WTC11 (cell line): ENCODE measurements around the gene PLEKHF1. TPM values are rescaled to one million over a fixed set of nuclear protein-coding genes. Genes with fewer than 3 reads are reported as not detected.

Source experiments
- ATAC-seq: fragments of 200-7000 bp; cut with Tn5 transposase; 2 replicates; pipeline ENCODE4 v1.10.0; 2021; ENCODE audit warnings: mild to moderate bottlenecking, moderate library complexity
- CTCF ChIA-PET: fragments of 300-600 bp; sonication (Branson Sonifier 250); formaldehyde crosslinking; loops from one replicate; lab custom pipeline; 2021; ENCODE audit warnings: antibody characterized with exemption; lab: Charles Lee
- POLR2A ChIA-PET: fragments of 350-600 bp; sonication (Branson Sonifier 250); formaldehyde crosslinking; loops from one replicate; lab custom pipeline; 2021; ENCODE audit warnings: antibody characterized with exemption; lab: Charles Lee
- DNase-seq: peaks from one replicate; pipeline ENCODE4 v3.0.0; 2021; ENCODE audit warnings: low spot score
- H3K27ac Mint-ChIP-seq: 2 replicates; pipeline ENCODE4 v1.8.0; 2021; ENCODE audit warnings: mixed read lengths
- H3K27me3 Mint-ChIP-seq: 2 replicates; pipeline ENCODE4 v1.8.0; 2021; ENCODE audit warnings: low read depth, mild to moderate bottlenecking, moderate library complexity, mixed read lengths
- H3K36me3 Mint-ChIP-seq: 2 replicates; pipeline ENCODE4 v1.8.0; 2021; ENCODE audit warnings: mixed read lengths
- H3K4me1 Mint-ChIP-seq: 2 replicates; pipeline ENCODE4 v1.8.0; 2022; ENCODE audit warnings: mixed read lengths
- H3K4me3 Mint-ChIP-seq: 2 replicates; pipeline ENCODE4 v1.8.0; 2021; ENCODE audit warnings: mild to moderate bottlenecking, moderate library complexity, mixed read lengths
- H3K9me3 Mint-ChIP-seq: 2 replicates; pipeline ENCODE4 v1.8.0; 2021; ENCODE audit warnings: mixed read lengths
- FOXJ3 ChIP-seq: sonication (generic); formaldehyde crosslinking; IDR thresholded peaks from 2 replicates; pipeline ENCODE4 v1.9.0; 2021; ENCODE audit warnings: missing genetic modification reagents, mild to moderate bottlenecking, borderline replicate concordance
- MXD4 ChIP-seq: fragments of 250-450 bp; sonication (Bioruptor Pico); IDR thresholded peaks from 2 replicates; pipeline ENCODE4 v1.8.0; 2021; ENCODE audit warnings: mild to moderate bottlenecking, moderate library complexity, borderline replicate concordance
- NFATC4 ChIP-seq: fragments of 250-450 bp; sonication (Bioruptor Pico); IDR thresholded peaks from 2 replicates; pipeline ENCODE4 v1.9.0; 2021; ENCODE audit warnings: mild to moderate bottlenecking
- OVOL2 ChIP-seq: fragments of 250-450 bp; sonication (Bioruptor Pico); IDR thresholded peaks from 2 replicates; pipeline ENCODE4 v1.9.0; 2021; ENCODE audit warnings: mild to moderate bottlenecking, borderline replicate concordance
- RELA ChIP-seq: sonication (generic); formaldehyde crosslinking; IDR thresholded peaks from 2 replicates; pipeline ENCODE4 v1.8.1; 2022; ENCODE audit warnings: missing genetic modification reagents, mild to moderate bottlenecking, borderline replicate concordance
- TP53 ChIP-seq: sonication (generic); formaldehyde crosslinking; IDR thresholded peaks from 2 replicates; pipeline ENCODE4 v1.8.1; 2023; ENCODE audit warnings: mild to moderate bottlenecking, missing genetic modification reagents
- total RNA-seq: library from RNA; stranded (reverse); gene quantifications from 3 replicates; pipeline ENCODE4 v1.2.3, GENCODE V29; 2021
- TF ChIP-seq, protein P1 (sequence below): sonication (generic); formaldehyde crosslinking; IDR thresholded peaks from 2 replicates; pipeline ENCODE4 v1.8.1; 2022; ENCODE audit warnings: low read depth, mild to moderate bottlenecking, moderate library complexity, missing genetic modification reagents, borderline replicate concordance
- TF ChIP-seq, protein P2 (sequence below): fragments of 250-450 bp; sonication (Bioruptor Pico); IDR thresholded peaks from 2 replicates; pipeline ENCODE4 v2.1.2; 2022; ENCODE audit warnings: mild to moderate bottlenecking, moderate library complexity
- TF ChIP-seq, protein P3 (sequence below): fragments of 250-450 bp; sonication (Bioruptor Pico); IDR thresholded peaks from 2 replicates; pipeline ENCODE4 v1.8.0; 2021; ENCODE audit warnings: mild to moderate bottlenecking
- TF ChIP-seq, protein P4 (sequence below): sonication (generic); formaldehyde crosslinking; IDR thresholded peaks from 2 replicates; pipeline ENCODE4 v1.8.1; 2022; ENCODE audit warnings: low read depth, missing genetic modification reagents, borderline replicate concordance
- TF ChIP-seq, protein P5 (sequence below): fragments of 250-450 bp; sonication (Bioruptor Pico); IDR thresholded peaks from 2 replicates; pipeline ENCODE4 v1.9.0; 2021; ENCODE audit warnings: mild to moderate bottlenecking
- TF ChIP-seq, protein P6 (sequence below): sonication (generic); formaldehyde crosslinking; IDR thresholded peaks from 2 replicates; pipeline ENCODE4 v1.8.0; 2023; ENCODE audit warnings: missing genetic modification reagents
- TF ChIP-seq, protein P7 (sequence below): sonication (generic); formaldehyde crosslinking; IDR thresholded peaks from 2 replicates; pipeline ENCODE4 v1.8.0; 2023; ENCODE audit warnings: mild to moderate bottlenecking, missing genetic modification reagents
- TF ChIP-seq, protein P8 (sequence below): sonication (generic); formaldehyde crosslinking; conservative IDR thresholded peaks from 2 replicates; pipeline ENCODE4 v1.8.1; 2023; ENCODE audit warnings: mild to moderate bottlenecking, low read depth, missing genetic modification reagents, moderate library complexity

PLEKHF1 gene
- total RNA-seq, 1 experiment from 2014 or later: 17.9 TPM

DNA sequence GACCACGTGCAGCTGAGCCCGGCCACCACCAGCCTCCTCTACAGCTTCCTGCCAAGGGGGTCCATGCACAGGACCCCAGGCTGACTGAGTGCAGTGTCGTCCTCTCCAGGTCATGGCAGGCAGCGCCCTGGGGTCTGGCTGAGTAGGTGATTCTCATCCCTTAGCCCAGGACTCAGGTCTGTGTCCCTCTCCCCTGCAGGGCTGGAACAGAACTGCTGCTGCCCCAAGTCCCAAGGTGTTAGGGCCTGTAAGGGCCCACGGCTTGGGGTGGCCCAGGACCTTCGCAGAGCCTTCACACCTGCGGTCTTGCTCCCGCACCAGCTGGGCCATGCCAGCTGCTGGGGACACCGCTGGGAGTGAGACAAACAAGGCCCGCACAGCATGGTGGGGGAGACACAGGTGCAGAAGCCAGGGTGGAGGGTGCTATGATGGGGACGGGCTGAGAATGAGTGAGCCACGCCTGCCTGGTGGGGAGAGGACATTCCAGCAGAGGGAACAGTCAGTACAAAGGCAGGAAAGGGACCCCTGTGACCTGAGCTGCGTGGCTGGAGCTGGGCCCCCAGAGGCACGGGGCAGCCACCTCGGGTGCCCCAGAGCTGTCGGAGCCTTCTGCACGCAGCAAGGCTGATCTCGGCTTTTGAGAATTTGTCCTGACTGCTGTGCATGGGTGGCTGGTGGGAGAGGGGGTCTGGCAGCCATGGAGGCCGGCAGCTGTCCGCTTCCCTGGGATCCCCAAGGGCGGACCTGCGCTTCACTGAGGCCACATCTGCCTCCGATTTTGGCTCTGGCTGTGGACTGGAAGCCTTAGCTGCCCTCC lies 11.9 kb downstream of the PLEKHF1 start:
- Mint-ChIP-seq H3K27ac (peak overlapping the region; percentile 63; the same call in 1 of the 2 replicates), H3K9me3 (no peaks in the 10 kb centered on the region), H3K27me3 (no peaks in the 10 kb centered on the region), H3K4me1 (no peaks in the 10 kb centered on the region), H3K4me3 (no peak overlapping the region), H3K36me3 (no peaks in the 10 kb centered on the region; the same call in 1 of the 2 replicates)
- ChIA-PET POLR2A (no interaction called here), CTCF (interaction anchor here (0.7 to 2.0 kb wide), 5 partner anchors 8 to 83 kb away, joined by 3 to 14 read pairs (median 3); partner anchors contain the start of gene PLEKHF1)
- ATAC-seq (peak; percentile 80), DNase-seq (no peak)
- TF ChIP-seq, protein P1, sequence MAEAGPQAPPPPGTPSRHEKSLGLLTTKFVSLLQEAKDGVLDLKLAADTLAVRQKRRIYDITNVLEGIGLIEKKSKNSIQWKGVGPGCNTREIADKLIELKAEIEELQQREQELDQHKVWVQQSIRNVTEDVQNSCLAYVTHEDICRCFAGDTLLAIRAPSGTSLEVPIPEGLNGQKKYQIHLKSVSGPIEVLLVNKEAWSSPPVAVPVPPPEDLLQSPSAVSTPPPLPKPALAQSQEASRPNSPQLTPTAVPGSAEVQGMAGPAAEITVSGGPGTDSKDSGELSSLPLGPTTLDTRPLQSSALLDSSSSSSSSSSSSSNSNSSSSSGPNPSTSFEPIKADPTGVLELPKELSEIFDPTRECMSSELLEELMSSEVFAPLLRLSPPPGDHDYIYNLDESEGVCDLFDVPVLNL (CRISPR knock-in tag): no peak
- TF ChIP-seq, protein P2, sequence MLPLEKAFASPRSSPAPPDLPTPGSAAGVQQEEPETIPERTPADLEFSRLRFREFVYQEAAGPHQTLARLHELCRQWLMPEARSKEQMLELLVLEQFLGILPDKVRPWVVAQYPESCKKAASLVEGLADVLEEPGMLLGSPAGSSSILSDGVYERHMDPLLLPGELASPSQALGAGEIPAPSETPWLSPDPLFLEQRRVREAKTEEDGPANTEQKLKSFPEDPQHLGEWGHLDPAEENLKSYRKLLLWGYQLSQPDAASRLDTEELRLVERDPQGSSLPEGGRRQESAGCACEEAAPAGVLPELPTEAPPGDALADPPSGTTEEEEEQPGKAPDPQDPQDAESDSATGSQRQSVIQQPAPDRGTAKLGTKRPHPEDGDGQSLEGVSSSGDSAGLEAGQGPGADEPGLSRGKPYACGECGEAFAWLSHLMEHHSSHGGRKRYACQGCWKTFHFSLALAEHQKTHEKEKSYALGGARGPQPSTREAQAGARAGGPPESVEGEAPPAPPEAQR (CRISPR knock-in tag): no peak

DNA sequence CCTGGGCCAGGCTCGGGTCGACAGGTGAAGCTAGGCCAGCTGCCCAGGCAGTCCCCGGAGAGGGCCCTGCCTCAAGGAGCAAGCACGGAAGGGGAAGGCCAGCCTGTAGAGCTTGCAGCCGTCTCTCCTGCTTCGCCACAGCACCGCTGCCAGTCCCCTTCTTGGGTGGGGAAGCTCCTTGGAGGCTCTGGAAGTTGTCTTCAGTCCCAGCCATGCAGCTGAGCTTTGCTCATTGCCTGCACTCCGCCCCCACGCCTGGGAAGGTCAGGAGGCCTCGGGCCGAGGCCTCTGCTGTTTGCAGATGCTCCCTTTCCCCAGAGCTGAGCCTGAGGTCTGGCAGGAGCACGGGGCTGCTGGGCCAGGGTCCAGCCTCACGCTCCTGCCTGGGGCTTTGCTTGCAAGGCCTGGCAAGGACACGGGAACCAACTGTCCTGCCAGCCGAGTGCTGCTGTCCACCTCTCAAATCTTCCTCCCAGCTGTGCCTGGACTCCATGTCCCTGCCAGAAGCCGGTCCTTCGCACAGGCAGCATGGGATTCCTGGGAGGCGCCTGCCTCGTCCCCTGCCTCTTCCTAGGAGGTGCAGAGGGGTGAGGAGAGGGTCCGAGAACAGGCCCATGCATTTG lies 13.3 kb downstream of the PLEKHF1 start:
- CTCF ChIA-PET: interaction anchor here (0.8 to 2.0 kb wide), 4 partner anchors 10 to 81 kb away, joined by 3 to 14 read pairs (median 6); no protein-coding TSS in a partner anchor
- peaks cover 5% of the 10 kb centered on the region for H3K4me1 Mint-ChIP-seq
- no peak overlapping the region for H3K4me3 Mint-ChIP-seq
- TF ChIP-seq, protein P3, sequence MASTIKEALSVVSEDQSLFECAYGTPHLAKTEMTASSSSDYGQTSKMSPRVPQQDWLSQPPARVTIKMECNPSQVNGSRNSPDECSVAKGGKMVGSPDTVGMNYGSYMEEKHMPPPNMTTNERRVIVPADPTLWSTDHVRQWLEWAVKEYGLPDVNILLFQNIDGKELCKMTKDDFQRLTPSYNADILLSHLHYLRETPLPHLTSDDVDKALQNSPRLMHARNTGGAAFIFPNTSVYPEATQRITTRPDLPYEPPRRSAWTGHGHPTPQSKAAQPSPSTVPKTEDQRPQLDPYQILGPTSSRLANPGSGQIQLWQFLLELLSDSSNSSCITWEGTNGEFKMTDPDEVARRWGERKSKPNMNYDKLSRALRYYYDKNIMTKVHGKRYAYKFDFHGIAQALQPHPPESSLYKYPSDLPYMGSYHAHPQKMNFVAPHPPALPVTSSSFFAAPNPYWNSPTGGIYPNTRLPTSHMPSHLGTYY (CRISPR knock-in tag): no peak
- TF ChIP-seq, protein P1 (CRISPR knock-in tag): no peak
- TF ChIP-seq, protein P4, sequence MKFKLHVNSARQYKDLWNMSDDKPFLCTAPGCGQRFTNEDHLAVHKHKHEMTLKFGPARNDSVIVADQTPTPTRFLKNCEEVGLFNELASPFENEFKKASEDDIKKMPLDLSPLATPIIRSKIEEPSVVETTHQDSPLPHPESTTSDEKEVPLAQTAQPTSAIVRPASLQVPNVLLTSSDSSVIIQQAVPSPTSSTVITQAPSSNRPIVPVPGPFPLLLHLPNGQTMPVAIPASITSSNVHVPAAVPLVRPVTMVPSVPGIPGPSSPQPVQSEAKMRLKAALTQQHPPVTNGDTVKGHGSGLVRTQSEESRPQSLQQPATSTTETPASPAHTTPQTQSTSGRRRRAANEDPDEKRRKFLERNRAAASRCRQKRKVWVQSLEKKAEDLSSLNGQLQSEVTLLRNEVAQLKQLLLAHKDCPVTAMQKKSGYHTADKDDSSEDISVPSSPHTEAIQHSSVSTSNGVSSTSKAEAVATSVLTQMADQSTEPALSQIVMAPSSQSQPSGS (CRISPR knock-in tag): no peak
- TF ChIP-seq, protein P5, sequence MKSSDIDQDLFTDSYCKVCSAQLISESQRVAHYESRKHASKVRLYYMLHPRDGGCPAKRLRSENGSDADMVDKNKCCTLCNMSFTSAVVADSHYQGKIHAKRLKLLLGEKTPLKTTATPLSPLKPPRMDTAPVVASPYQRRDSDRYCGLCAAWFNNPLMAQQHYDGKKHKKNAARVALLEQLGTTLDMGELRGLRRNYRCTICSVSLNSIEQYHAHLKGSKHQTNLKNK (CRISPR knock-in tag): no peak
- TF ChIP-seq, protein P6, sequence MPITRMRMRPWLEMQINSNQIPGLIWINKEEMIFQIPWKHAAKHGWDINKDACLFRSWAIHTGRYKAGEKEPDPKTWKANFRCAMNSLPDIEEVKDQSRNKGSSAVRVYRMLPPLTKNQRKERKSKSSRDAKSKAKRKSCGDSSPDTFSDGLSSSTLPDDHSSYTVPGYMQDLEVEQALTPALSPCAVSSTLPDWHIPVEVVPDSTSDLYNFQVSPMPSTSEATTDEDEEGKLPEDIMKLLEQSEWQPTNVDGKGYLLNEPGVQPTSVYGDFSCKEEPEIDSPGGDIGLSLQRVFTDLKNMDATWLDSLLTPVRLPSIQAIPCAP: no peak
- TF ChIP-seq MXD4 (CRISPR knock-in tag): no peak
- TF ChIP-seq NFATC4 (CRISPR knock-in tag): no peak
- no peak for TF ChIP-seq OVOL2 (CRISPR knock-in tag)
- TF ChIP-seq RELA (CRISPR knock-in tag): no peak
- TF ChIP-seq, protein P7, sequence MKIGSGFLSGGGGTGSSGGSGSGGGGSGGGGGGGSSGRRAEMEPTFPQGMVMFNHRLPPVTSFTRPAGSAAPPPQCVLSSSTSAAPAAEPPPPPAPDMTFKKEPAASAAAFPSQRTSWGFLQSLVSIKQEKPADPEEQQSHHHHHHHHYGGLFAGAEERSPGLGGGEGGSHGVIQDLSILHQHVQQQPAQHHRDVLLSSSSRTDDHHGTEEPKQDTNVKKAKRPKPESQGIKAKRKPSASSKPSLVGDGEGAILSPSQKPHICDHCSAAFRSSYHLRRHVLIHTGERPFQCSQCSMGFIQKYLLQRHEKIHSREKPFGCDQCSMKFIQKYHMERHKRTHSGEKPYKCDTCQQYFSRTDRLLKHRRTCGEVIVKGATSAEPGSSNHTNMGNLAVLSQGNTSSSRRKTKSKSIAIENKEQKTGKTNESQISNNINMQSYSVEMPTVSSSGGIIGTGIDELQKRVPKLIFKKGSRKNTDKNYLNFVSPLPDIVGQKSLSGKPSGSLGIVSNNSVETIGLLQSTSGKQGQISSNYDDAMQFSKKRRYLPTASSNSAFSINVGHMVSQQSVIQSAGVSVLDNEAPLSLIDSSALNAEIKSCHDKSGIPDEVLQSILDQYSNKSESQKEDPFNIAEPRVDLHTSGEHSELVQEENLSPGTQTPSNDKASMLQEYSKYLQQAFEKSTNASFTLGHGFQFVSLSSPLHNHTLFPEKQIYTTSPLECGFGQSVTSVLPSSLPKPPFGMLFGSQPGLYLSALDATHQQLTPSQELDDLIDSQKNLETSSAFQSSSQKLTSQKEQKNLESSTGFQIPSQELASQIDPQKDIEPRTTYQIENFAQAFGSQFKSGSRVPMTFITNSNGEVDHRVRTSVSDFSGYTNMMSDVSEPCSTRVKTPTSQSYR (CRISPR knock-in tag): no peak
- no peak for TF ChIP-seq TP53 (CRISPR knock-in tag)
- TF ChIP-seq, protein P8, sequence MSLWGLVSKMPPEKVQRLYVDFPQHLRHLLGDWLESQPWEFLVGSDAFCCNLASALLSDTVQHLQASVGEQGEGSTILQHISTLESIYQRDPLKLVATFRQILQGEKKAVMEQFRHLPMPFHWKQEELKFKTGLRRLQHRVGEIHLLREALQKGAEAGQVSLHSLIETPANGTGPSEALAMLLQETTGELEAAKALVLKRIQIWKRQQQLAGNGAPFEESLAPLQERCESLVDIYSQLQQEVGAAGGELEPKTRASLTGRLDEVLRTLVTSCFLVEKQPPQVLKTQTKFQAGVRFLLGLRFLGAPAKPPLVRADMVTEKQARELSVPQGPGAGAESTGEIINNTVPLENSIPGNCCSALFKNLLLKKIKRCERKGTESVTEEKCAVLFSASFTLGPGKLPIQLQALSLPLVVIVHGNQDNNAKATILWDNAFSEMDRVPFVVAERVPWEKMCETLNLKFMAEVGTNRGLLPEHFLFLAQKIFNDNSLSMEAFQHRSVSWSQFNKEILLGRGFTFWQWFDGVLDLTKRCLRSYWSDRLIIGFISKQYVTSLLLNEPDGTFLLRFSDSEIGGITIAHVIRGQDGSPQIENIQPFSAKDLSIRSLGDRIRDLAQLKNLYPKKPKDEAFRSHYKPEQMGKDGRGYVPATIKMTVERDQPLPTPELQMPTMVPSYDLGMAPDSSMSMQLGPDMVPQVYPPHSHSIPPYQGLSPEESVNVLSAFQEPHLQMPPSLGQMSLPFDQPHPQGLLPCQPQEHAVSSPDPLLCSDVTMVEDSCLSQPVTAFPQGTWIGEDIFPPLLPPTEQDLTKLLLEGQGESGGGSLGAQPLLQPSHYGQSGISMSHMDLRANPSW (CRISPR knock-in tag): no peak
- TF ChIP-seq FOXJ3 (CRISPR knock-in tag): no peak
- TF ChIP-seq, all 79 proteins: peak for 0
- H3K9me3 Mint-ChIP-seq: no peaks in the 10 kb centered on the region
- no peak for DNase-seq
- H3K27ac Mint-ChIP-seq: no peak overlapping the region
- POLR2A ChIA-PET: interaction anchor here (0.6 kb wide), 1 partner anchor 82 kb away, joined by 4 read pairs; no protein-coding TSS in a partner anchor
- H3K36me3 Mint-ChIP-seq: no peaks in the 10 kb centered on the region; the same call in 1 of the 2 replicates
- no peak for ATAC-seq
- H3K27me3 Mint-ChIP-seq: no peaks in the 10 kb centered on the region
